Vagina (tissue), 2 donors: ENCODE measurements around the gene MYLK4. TPM values are rescaled to one million over a fixed set of nuclear protein-coding genes. Genes with fewer than 3 reads are reported as not detected.

Experiments used
- DNase-seq, 2 donors: peaks; one replicate each; pipeline ENCODE4 v3.0.0-alpha.2; 2017; ENCODE audit errors: extremely low spot score in 2 of 2
- H3K27ac ChIP-seq: fragments of 200-600 bp; sonication (generic); one replicate; pipeline ENCODE4 v1.5.1; 2019
- H3K27me3 ChIP-seq: fragments of 200-600 bp; sonication (generic); one replicate; pipeline ENCODE4 v1.5.1; 2019
- H3K36me3 ChIP-seq, 2 donors: fragments of 200-600 bp; sonication (generic); one replicate each; pipeline ENCODE4 v1.5.1; 2017 to 2019
- H3K4me1 ChIP-seq: fragments of 200-600 bp; sonication (generic); one replicate; pipeline ENCODE4 v1.5.1; 2019
- H3K4me3 ChIP-seq, 2 donors: fragments of 200-600 bp; sonication (generic); 1 replicate in 1 of 2; 2 replicates in 1 of 2; pipeline ENCODE4 v1.5.1; 2016 to 2019
- H3K9me3 ChIP-seq: fragments of 200-600 bp; sonication (generic); one replicate; pipeline ENCODE4 v1.5.1; 2019
- POLR2A ChIP-seq, 2 donors: fragments of 450-650 bp; IDR thresholded peaks; one replicate each; pipeline ENCODE4 v1.6.1; 2017; ENCODE audit warnings: antibody characterized with exemption in 2 of 2, mild to moderate bottlenecking in 2 of 2, moderate library complexity in 2 of 2
- POLR2AphosphoS5 ChIP-seq, 2 donors: sonication (generic); formaldehyde crosslinking; IDR thresholded peaks; one replicate each; pipeline ENCODE4 v1.9.0; 2017; ENCODE audit warnings: antibody characterized with exemption in 2 of 2, mild to moderate bottlenecking in 2 of 2, low read depth in 1 of 2; ENCODE audit not compliant: insufficient read depth in 1 of 2
- intact Hi-C: fragments of 100-400 bp; cut with DNase I; formaldehyde crosslinking; loops from one replicate; pipeline ENCODE4 v1.15.1; 2023
- total RNA-seq: library from RNA; depleted of rRNA; stranded (reverse); fragments of >200 nt; gene quantifications from one replicate; pipeline ENCODE4 v1.2.3, GENCODE V29; 2016
- TF ChIP-seq, protein P1 (sequence below), 3 experiments: fragments of 450-650 bp in 2 of 3; fragments of 200-600 bp in 1 of 3; sonication (generic) in 1 of 3; IDR thresholded peaks; one replicate each; pipeline ENCODE4 v1.5.1; 2017 to 2019; ENCODE audit warnings: antibody characterized with exemption in 3 of 3, mild to moderate bottlenecking in 2 of 3, moderate library complexity in 2 of 3

MYLK4 gene
- total RNA-seq, 1 donor from 2014 or later = 0.74 TPM

GRCh38 chr6:2743280-2744208 lies 7.2 kb downstream of the MYLK4 start:
- no peak overlapping the region for H3K4me3 ChIP-seq
- intact Hi-C loops = no loop called here
- DNase-seq = no peak
- no peaks in the 10 kb centered on the region for H3K27me3 ChIP-seq
- TF ChIP-seq POLR2A (IDR thresholded peaks at IDR 0.05) (no peak), POLR2AphosphoS5 (IDR thresholded peaks at IDR 0.05; ENCODE audit: insufficient read depth in 1 of 2, low read depth in 1 of 2) (no peak)
- TF ChIP-seq, protein P1, sequence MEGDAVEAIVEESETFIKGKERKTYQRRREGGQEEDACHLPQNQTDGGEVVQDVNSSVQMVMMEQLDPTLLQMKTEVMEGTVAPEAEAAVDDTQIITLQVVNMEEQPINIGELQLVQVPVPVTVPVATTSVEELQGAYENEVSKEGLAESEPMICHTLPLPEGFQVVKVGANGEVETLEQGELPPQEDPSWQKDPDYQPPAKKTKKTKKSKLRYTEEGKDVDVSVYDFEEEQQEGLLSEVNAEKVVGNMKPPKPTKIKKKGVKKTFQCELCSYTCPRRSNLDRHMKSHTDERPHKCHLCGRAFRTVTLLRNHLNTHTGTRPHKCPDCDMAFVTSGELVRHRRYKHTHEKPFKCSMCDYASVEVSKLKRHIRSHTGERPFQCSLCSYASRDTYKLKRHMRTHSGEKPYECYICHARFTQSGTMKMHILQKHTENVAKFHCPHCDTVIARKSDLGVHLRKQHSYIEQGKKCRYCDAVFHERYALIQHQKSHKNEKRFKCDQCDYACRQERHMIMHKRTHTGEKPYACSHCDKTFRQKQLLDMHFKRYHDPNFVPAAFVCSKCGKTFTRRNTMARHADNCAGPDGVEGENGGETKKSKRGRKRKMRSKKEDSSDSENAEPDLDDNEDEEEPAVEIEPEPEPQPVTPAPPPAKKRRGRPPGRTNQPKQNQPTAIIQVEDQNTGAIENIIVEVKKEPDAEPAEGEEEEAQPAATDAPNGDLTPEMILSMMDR (IDR thresholded peaks at IDR 0.05) = no peak
- no peaks in the 10 kb centered on the region for H3K9me3 ChIP-seq
- H3K36me3 ChIP-seq = no peaks in the 10 kb centered on the region
- H3K27ac ChIP-seq = no peak overlapping the region
- no peaks in the 10 kb centered on the region for H3K4me1 ChIP-seq

DNA sequence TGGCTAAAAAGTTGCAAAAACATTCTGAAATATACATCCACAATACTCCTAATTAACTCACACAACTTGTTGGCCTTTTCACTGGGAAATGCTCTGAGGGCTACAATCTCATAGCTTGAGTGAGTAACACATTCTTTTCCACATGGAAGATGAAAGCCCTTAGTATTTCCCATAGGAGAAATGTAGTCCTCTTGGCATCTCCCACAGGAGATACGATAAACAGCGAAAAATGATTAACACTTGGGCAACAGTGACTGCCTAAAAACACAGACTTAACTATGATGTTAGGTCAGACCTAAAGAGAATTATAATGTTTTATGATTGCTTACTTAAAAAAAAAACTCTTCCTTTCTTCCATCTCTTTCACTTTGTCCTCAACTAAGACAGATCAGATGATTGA lies 9.0 kb downstream of the MYLK4 start:
- Histone ChIP-seq H3K36me3 (no peaks in the 10 kb centered on the region), H3K27me3 (no peaks in the 10 kb centered on the region), H3K9me3 (no peaks in the 10 kb centered on the region), H3K27ac (no peak overlapping the region), H3K4me1 (no peaks in the 10 kb centered on the region), H3K4me3 (no peak overlapping the region)
- no peak for TF ChIP-seq POLR2AphosphoS5 (IDR thresholded peaks at IDR 0.05; ENCODE audit: insufficient read depth in 1 of 2, low read depth in 1 of 2)
- TF ChIP-seq POLR2A (IDR thresholded peaks at IDR 0.05) = no peak
- TF ChIP-seq, protein P1 (IDR thresholded peaks at IDR 0.05) = no peak
- intact Hi-C loops = no loop called here
- no peak for DNase-seq

- Histone ChIP-seq H3K9me3 (no peaks in the 10 kb centered on the region), H3K27ac (no peak overlapping the region), H3K4me3 (no peak overlapping the region), H3K27me3 (no peaks in the 10 kb centered on the region), H3K4me1 (no peaks in the 10 kb centered on the region), H3K36me3 (no peaks in the 10 kb centered on the region)
- intact Hi-C loops = no loop called here
- DNase-seq = no peak
- no peak for TF ChIP-seq POLR2AphosphoS5 (IDR thresholded peaks at IDR 0.05; ENCODE audit: insufficient read depth in 1 of 2, low read depth in 1 of 2)
- TF ChIP-seq POLR2A (IDR thresholded peaks at IDR 0.05) = no peak
- TF ChIP-seq, protein P1 (IDR thresholded peaks at IDR 0.05) = no peak
Observed at GRCh38 chr6:2740581-2740980, 10.1 kb downstream of the MYLK4 start.

DNA sequence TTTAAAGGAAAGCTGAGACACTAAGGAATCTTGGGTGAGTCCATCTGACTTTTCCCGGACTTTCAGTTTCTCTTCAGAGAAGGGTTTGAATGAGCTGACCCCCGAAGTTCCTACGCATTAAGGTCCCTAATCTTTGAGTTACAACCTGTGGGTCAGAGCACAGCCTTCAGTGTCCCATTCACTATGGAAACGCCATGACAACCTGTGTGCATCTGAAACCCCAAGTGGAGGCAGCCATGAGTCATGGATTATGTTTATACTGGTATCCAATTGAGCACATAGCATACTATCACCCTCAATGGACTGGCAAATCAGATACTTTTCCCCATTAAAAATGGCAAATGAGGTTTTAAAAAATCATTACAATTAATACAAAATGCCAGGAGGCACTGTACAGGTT lies 11.4 kb downstream of the MYLK4 start:
- Histone ChIP-seq H3K9me3 (no peaks in the 10 kb centered on the region), H3K27me3 (no peaks in the 10 kb centered on the region), H3K4me3 (no peak overlapping the region), H3K36me3 (no peaks in the 10 kb centered on the region), H3K4me1 (no peaks in the 10 kb centered on the region), H3K27ac (no peak overlapping the region)
- intact Hi-C loops = no loop called here
- DNase-seq = no peak
- TF ChIP-seq POLR2AphosphoS5 (IDR thresholded peaks at IDR 0.05; ENCODE audit: insufficient read depth in 1 of 2, low read depth in 1 of 2) (no peak), POLR2A (IDR thresholded peaks at IDR 0.05) (no peak)
- TF ChIP-seq, protein P1 (IDR thresholded peaks at IDR 0.05) = no peak

DNA sequence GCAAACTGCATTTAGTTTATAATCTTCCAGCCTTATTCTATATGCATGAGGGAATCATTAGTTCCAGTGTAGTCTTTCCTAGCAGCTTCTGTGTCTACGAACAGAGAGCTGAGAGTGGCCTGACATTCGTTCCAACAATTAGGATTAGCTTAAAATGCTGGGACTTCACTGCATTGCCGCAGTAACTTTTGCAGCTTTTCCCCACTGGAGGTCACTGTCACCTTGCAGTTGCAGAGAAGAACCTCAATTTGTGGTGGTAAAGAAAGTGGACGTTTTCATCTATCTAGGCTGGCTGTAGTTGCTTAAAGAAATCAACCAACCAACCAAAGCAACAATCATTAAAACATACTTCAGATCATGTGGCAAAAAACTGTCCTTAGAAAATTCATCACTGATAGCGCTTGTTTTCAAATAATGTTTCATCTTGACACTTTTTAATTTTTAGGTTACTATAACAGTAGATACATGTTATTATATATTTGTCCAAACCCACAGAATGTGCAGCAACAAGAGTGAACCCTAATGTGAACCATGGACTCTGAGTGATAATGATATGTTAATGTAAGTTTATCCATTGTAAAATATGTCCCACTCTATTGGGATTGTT lies 12.2 kb downstream of the MYLK4 start:
- no peaks in the 10 kb centered on the region for H3K36me3 ChIP-seq
- H3K9me3 ChIP-seq = no peaks in the 10 kb centered on the region
- TF ChIP-seq, protein P1 (IDR thresholded peaks at IDR 0.05) = peak in 2 of 3 experiments; percentile 23 to 32
- TF ChIP-seq POLR2A (IDR thresholded peaks at IDR 0.05) = no peak
- H3K4me3 ChIP-seq = no peak overlapping the region
- DNase-seq = no peak
- no peak overlapping the region for H3K27ac ChIP-seq
- H3K4me1 ChIP-seq = no peaks in the 10 kb centered on the region
- H3K27me3 ChIP-seq = no peaks in the 10 kb centered on the region
- intact Hi-C loops = no loop called here
